ENCODE measurements around the gene RAB24. TPM values are rescaled to one million over a fixed set of nuclear protein-coding genes. Genes with fewer than 3 reads are reported as not detected.

The RAB24 gene
- total and polyA plus RNA-seq, 2 of the 4 experiments (the other 2 are of a cell fraction), result 18.5 to 60.8 TPM

DNA sequence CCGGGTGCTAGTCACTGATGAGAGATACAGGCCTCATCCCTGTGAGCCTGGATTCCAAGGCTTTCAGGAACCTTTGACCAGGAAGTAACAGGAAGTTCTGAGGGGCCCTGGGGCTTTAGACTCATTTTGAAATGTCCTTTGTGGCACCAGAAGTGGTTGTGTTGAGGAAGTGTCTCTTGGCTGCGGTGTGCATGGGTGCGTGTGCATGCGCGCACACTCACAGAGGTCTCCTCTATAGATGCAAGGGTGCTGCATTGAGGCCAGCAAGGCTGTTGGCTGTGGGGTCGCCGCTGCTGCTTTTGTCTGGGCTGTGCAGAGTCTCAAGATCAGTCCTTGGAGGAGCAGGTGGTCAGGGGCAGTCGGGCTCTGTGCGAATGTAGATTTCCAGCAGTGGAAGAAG, 7.6 kb downstream of the RAB24 start:
- DNase-seq, result no peak
- Histone ChIP-seq H3K36me3 (ENCODE audit: control insufficient read depth, insufficient read depth, low read length) (peaks cover 47% of the 10 kb centered on the region), H3K4me1 (ENCODE audit: control insufficient read depth, insufficient read depth, low read length) (peaks cover 5% of the 10 kb centered on the region; the same call in 1 of the 2 replicates), H4K91ac (ENCODE audit: insufficient read depth, low read depth, low read length) (no peak overlapping the region), H4K20me1 (ENCODE audit: insufficient read depth, low read length) (no peaks in the 10 kb centered on the region), H3K23ac (ENCODE audit: low read depth, low read length) (no peak overlapping the region), H3K14ac (replicated peaks; ENCODE audit: low read depth, low read length) (no peak overlapping the region), H2BK120ac (ENCODE audit: low read depth, low read length) (no peak overlapping the region), H3K27me3 (ENCODE audit: control insufficient read depth, insufficient read depth, low read length) (no peaks in the 10 kb centered on the region), H3K27ac (ENCODE audit: insufficient read depth, low read length) (no peak overlapping the region), H3K4me2 (ENCODE audit: low read depth, low read length) (no peak overlapping the region), H3K4me3 (ENCODE audit: insufficient read depth, low read depth, low read length) (no peak overlapping the region), H3K18ac (ENCODE audit: low read depth, low read length) (no peak overlapping the region), H2AK5ac (ENCODE audit: low read depth, low read length) (no peak overlapping the region), H2AK9ac (replicated peaks; ENCODE audit: low read depth, low read length, poor library complexity) (no peak overlapping the region), H3K4ac (ENCODE audit: low read depth, low read length) (no peak overlapping the region), H3K56ac (ENCODE audit: extremely low read depth, insufficient read depth, low read length) (no peak overlapping the region), H2BK20ac (ENCODE audit: low read depth, low read length) (no peak overlapping the region), H2AFZ (replicated peaks; ENCODE audit: low read length, poor library complexity) (no peak overlapping the region), H3K9me1 (ENCODE audit: insufficient read depth, low read length) (no peaks in the 10 kb centered on the region), H4K5ac (ENCODE audit: low read depth, low read length) (no peak overlapping the region), H3K9me3 (ENCODE audit: control insufficient read depth, insufficient read depth, low read length) (no peaks in the 10 kb centered on the region), H4K8ac (ENCODE audit: low read depth in 2 of 2, low read length in 2 of 2) (no peak overlapping the region), H3K79me1 (ENCODE audit: low read depth in 1 of 2, low read length in 2 of 2) (peaks cover 5 to 22% of the 10 kb centered on the region in 2 experiments; a peak in 3 of 4 replicates), H3K9ac (ENCODE audit: low read depth, low read length) (no peak overlapping the region), H2BK5ac (ENCODE audit: low read depth, low read length, poor library complexity, severe bottlenecking) (no peak overlapping the region), H2BK15ac (ENCODE audit: low read depth, low read length) (no peak overlapping the region)
- dilution Hi-C loops (cut with HindIII; ENCODE audit: low sequenced_read_pairs, unreplicated experiment), result no loop called here
- no TSS peak for BruUV-seq (replicated peaks)
- POLR2A ChIA-PET (ENCODE audit: unreplicated experiment), result no interaction called here
- no peak for TF ChIP-seq FOS (IDR thresholded peaks at IDR 0.05; ENCODE audit: low read depth, low read length)
- ATAC-seq (ENCODE audit: low read depth), result no peak
- intact Hi-C loops (cut with micrococcal nuclease), result no loop called here
- CTCF ChIA-PET, result no interaction called here
- in situ Hi-C loops (cut with MboI; ENCODE audit: low sequenced_read_pairs), result no loop called here
- WGBS, 2 experiments (ENCODE audit: extremely low coverage in 2 of 2, insufficient read length in 1 of 2), result 98% methylated on average over 7 of the region's 9 CpGs; no CpG with 5 or more reads in 1 of the 2 experiments
